Neural progenitor cell (in vitro differentiated cells): ENCODE results near the gene ARHGEF11. TPM values are rescaled to one million over a fixed set of nuclear protein-coding genes. Genes with fewer than 3 reads are reported as not detected.

Experiments used
- DNase-seq: peaks from one replicate; pipeline ENCODE4 v3.0.0-alpha.2; 2016; ENCODE audit warnings: low spot score
- H2AFZ ChIP-seq: fragments of 200-600 bp; sonication (generic); replicated peaks from 2 replicates; pipeline ENCODE4 v1.6.1; 2016; ENCODE audit warnings: antibody characterized with exemption
- H3F3A ChIP-seq: fragments of 200-600 bp; sonication (generic); 2 replicates; pipeline ENCODE4 v1.6.1; 2016; ENCODE audit warnings: antibody characterized with exemption, low read depth
- H3K27ac ChIP-seq: fragments of 200-600 bp; sonication (generic); 2 replicates; pipeline ENCODE4 v1.5.1; 2016; ENCODE audit warnings: mild to moderate bottlenecking
- H3K27me3 ChIP-seq: fragments of 200-600 bp; sonication (generic); 2 replicates; pipeline ENCODE4 v1.6.1; 2016; ENCODE audit warnings: mild to moderate bottlenecking, moderate library complexity
- H3K36me3 ChIP-seq: fragments of 200-600 bp; sonication (generic); 2 replicates; pipeline ENCODE4 v1.5.1; 2016
- H3K4me1 ChIP-seq: fragments of 200-600 bp; sonication (generic); 2 replicates; pipeline ENCODE4 v1.6.1; 2016; ENCODE audit warnings: mixed run types
- H3K4me2 ChIP-seq: fragments of 200-600 bp; sonication (generic); 2 replicates; pipeline ENCODE4 v1.6.1; 2016
- H3K4me3 ChIP-seq: fragments of 200-600 bp; sonication (generic); 2 replicates; pipeline ENCODE4 v1.5.1; 2016
- H3K79me2 ChIP-seq: fragments of 200-600 bp; sonication (generic); 2 replicates; pipeline ENCODE4 v1.6.1; 2016; ENCODE audit warnings: low read depth
- H3K9ac ChIP-seq: fragments of 200-600 bp; sonication (generic); 2 replicates; pipeline ENCODE4 v1.6.1; 2016
- H3K9me3 ChIP-seq: fragments of 200-600 bp; sonication (generic); 2 replicates; pipeline ENCODE4 v1.5.1; 2016; ENCODE audit warnings: low read depth
- H4K20me1 ChIP-seq: fragments of 200-600 bp; sonication (generic); 2 replicates; pipeline ENCODE4 v1.6.1; 2016; ENCODE audit warnings: low read depth
- H3K27ac Mint-ChIP-seq: 3 replicates; pipeline ENCODE4 v1.8.0; 2021; ENCODE audit warnings: mixed read lengths
- H3K27me3 Mint-ChIP-seq: 2 replicates; pipeline ENCODE4 v1.8.0; 2022; ENCODE audit warnings: low read depth, mild to moderate bottlenecking, inconsistent platforms, moderate library complexity, mixed read lengths; ENCODE audit not compliant: insufficient read depth
- H3K36me3 Mint-ChIP-seq: 3 replicates; pipeline ENCODE4 v1.8.0; 2021; ENCODE audit warnings: mixed read lengths
- H3K4me1 Mint-ChIP-seq: 3 replicates; pipeline ENCODE4 v1.8.0; 2021; ENCODE audit warnings: mixed read lengths
- H3K4me3 Mint-ChIP-seq: 3 replicates; pipeline ENCODE4 v1.8.0; 2021; ENCODE audit warnings: mild to moderate bottlenecking, moderate library complexity, mixed read lengths
- H3K9me3 Mint-ChIP-seq: 3 replicates; pipeline ENCODE4 v1.8.0; 2020; ENCODE audit warnings: mixed read lengths
- CTCF ChIP-seq: fragments of 200-600 bp; sonication (generic); IDR thresholded peaks from 2 replicates; pipeline ENCODE4 v1.5.1; 2017; ENCODE audit warnings: antibody characterized with exemption, mild to moderate bottlenecking
- EZH2 ChIP-seq: fragments of 200-600 bp; sonication (generic); IDR thresholded peaks from 2 replicates; pipeline ENCODE4 v1.6.1; 2017; ENCODE audit warnings: antibody characterized with exemption, mild to moderate bottlenecking, moderate library complexity
- EZH2phosphoT487 ChIP-seq: fragments of 200-600 bp; sonication (generic); IDR thresholded peaks from 2 replicates; pipeline ENCODE4 v1.6.1; 2017; ENCODE audit warnings: antibody characterized with exemption
- total RNA-seq: library from RNA; depleted of rRNA; stranded (reverse); fragments of >200 nt; gene quantifications from 2 replicates; pipeline ENCODE4 v1.2.3, GENCODE V29; 2015; ENCODE audit warnings: low replicate concordance

The ARHGEF11 gene
- total RNA-seq, 1 donor from 2014 or later = 31.9 TPM

- Histone ChIP-seq H3K27ac (no peak overlapping the region), H2AFZ (no peak overlapping the region), H3K4me2 (no peak overlapping the region), H3K4me3 (no peak overlapping the region), H3K9ac (no peak overlapping the region), H3F3A (no peaks in the 10 kb centered on the region), H3K4me1 (no peaks in the 10 kb centered on the region), H4K20me1 (peaks cover 22% of the 10 kb centered on the region), H3K9me3 (peaks cover 8% of the 10 kb centered on the region), H3K27me3 (no peaks in the 10 kb centered on the region), H3K36me3 (peaks cover 9% of the 10 kb centered on the region), H3K79me2 (peaks cover 54% of the 10 kb centered on the region)
- H3K4me1 Mint-ChIP-seq = peaks cover 4% of the 10 kb centered on the region
- H3K4me3 Mint-ChIP-seq = no peak overlapping the region
- TF ChIP-seq CTCF = no peak
- no peak for TF ChIP-seq EZH2phosphoT487
- TF ChIP-seq EZH2 = no peak
- H3K27me3 Mint-ChIP-seq = no peaks in the 10 kb centered on the region
- H3K27ac Mint-ChIP-seq = no peak overlapping the region
- H3K9me3 Mint-ChIP-seq = no peaks in the 10 kb centered on the region
- no peak for DNase-seq
- peaks cover 4% of the 10 kb centered on the region for H3K36me3 Mint-ChIP-seq
These were observed 33.7 kb downstream of the ARHGEF11 start for GRCh38 chr1:157011845-157012244.

GRCh38 chr1:157008502-157008901, 37.0 kb downstream of the ARHGEF11 start:
- Histone ChIP-seq H3K4me2 (no peak overlapping the region), H3K4me1 (peaks cover 8% of the 10 kb centered on the region), H3K4me3 (no peak overlapping the region), H3K27me3 (no peaks in the 10 kb centered on the region), H3K27ac (no peak overlapping the region), H4K20me1 (peaks cover 48% of the 10 kb centered on the region), H3K79me2 (peaks cover 59% of the 10 kb centered on the region), H3K36me3 (peaks cover 9% of the 10 kb centered on the region), H2AFZ (no peak overlapping the region), H3F3A (no peaks in the 10 kb centered on the region), H3K9me3 (peaks cover 8% of the 10 kb centered on the region), H3K9ac (no peak overlapping the region)
- TF ChIP-seq EZH2phosphoT487 (no peak), EZH2 (no peak), CTCF (no peak)
- no peak for DNase-seq
- H3K4me3 Mint-ChIP-seq = no peak overlapping the region
- H3K36me3 Mint-ChIP-seq = peaks cover 2% of the 10 kb centered on the region
- no peak overlapping the region for H3K27ac Mint-ChIP-seq
- no peaks in the 10 kb centered on the region for H3K9me3 Mint-ChIP-seq
- peaks cover 11% of the 10 kb centered on the region for H3K4me1 Mint-ChIP-seq
- no peaks in the 10 kb centered on the region for H3K27me3 Mint-ChIP-seq

GRCh38 chr1:157007306-157007705, 38.2 kb downstream of the ARHGEF11 start:
- H3K9me3 Mint-ChIP-seq = no peaks in the 10 kb centered on the region
- Histone ChIP-seq H3K36me3 (peaks cover 9% of the 10 kb centered on the region), H2AFZ (no peak overlapping the region), H3K27me3 (no peaks in the 10 kb centered on the region), H3K4me2 (no peak overlapping the region), H3K9ac (no peak overlapping the region), H3F3A (no peaks in the 10 kb centered on the region), H4K20me1 (peaks cover 60% of the 10 kb centered on the region), H3K9me3 (peaks cover 8% of the 10 kb centered on the region), H3K4me1 (peaks cover 8% of the 10 kb centered on the region), H3K79me2 (peaks cover 68% of the 10 kb centered on the region), H3K27ac (no peak overlapping the region), H3K4me3 (no peak overlapping the region)
- TF ChIP-seq CTCF (no peak), EZH2 (no peak), EZH2phosphoT487 (no peak)
- H3K4me1 Mint-ChIP-seq = peaks cover 11% of the 10 kb centered on the region
- no peak overlapping the region for H3K4me3 Mint-ChIP-seq
- H3K36me3 Mint-ChIP-seq = peaks cover 2% of the 10 kb centered on the region
- no peaks in the 10 kb centered on the region for H3K27me3 Mint-ChIP-seq
- DNase-seq = no peak
- no peak overlapping the region for H3K27ac Mint-ChIP-seq

- Histone ChIP-seq H3K27me3 (no peaks in the 10 kb centered on the region), H3K79me2 (peaks cover 64% of the 10 kb centered on the region), H3K4me3 (no peak overlapping the region), H4K20me1 (peaks cover 65% of the 10 kb centered on the region), H2AFZ (no peak overlapping the region), H3K36me3 (peaks cover 9% of the 10 kb centered on the region), H3K4me2 (no peak overlapping the region), H3K4me1 (peaks cover 8% of the 10 kb centered on the region), H3K27ac (no peak overlapping the region), H3K9ac (no peak overlapping the region), H3F3A (no peaks in the 10 kb centered on the region), H3K9me3 (peaks cover 8% of the 10 kb centered on the region)
- Mint-ChIP-seq H3K4me3 (no peak overlapping the region), H3K9me3 (no peaks in the 10 kb centered on the region), H3K4me1 (peaks cover 11% of the 10 kb centered on the region), H3K27ac (no peak overlapping the region), H3K36me3 (no peaks in the 10 kb centered on the region), H3K27me3 (no peaks in the 10 kb centered on the region)
- no peak for DNase-seq
- TF ChIP-seq EZH2phosphoT487 (no peak), EZH2 (no peak), CTCF (no peak)
These were observed 38.9 kb downstream of the ARHGEF11 start for GRCh38 chr1:157006676-157007075.
